Left renal pelvis (tissue), 4 donors: ENCODE data around the gene C22orf23. TPM values are rescaled to one million over a fixed set of nuclear protein-coding genes. Genes with fewer than 3 reads are reported as not detected.

ENCODE experiments used
- DNase-seq, 4 donors: peaks; one replicate each; pipeline ENCODE4 v3.0.0-alpha.2; 2013; ENCODE audit warnings: low read depth in 4 of 4, low spot score in 3 of 4
- polyA plus RNA-seq, 4 donors: library from polyadenylated mRNA; unstranded; fragments of 120-200 nt; gene quantifications; one replicate each; pipeline ENCODE4 v1.2.1, GENCODE V29; 2013; ENCODE audit not compliant: insufficient read length in 4 of 4

C22orf23 gene
- polyA plus RNA-seq, 4 donors: 4.2 to 7.0 (median 6.6) TPM

GRCh38 chr22:37929390-37929789 lies 24.0 kb downstream of the C22orf23 start:
- DNase-seq: no peak

DNA sequence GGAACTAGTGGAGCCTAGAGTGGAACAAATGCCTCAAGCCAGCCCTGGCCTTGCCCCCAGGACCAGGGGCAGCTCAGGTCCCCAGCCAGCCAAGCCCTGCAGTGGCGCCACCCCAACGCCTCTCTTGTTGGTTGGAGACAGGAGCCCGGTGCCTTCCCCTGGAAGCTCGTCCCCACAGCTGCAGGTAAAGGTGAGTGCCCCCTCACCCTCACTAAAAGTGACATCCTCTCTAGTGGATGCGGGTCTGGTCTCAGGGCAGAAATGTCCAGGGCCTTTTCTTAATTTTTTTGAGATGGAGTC lies 25.8 kb downstream of the C22orf23 start:
- no peak for DNase-seq

- DNase-seq: no peak
Measured at GRCh38 chr22:37926771-37927636, 26.4 kb downstream of the C22orf23 start.

DNA sequence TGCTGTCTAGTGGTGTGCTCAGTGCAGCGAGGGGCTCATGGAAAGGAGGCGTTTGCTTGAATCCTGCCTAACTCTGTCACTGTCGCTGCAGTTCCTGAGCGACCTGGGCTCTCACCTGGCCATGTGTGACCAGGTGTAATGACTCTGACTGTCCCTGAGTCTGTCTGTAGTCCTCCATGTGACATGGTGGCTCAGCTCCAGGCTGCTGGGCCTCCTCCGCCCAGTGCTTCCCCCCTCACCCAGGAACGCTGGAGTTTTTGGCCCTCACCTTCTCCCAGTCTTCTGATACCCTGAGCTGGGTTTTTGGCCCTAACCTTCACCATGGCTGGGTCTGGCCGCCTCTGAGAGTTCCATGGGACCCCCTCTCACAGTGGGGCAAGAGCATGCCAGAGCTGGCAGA lies 27.0 kb downstream of the C22orf23 start:
- DNase-seq: no peak

- no peak for DNase-seq
Measured at GRCh38 chr22:37925767-37926166, 27.6 kb downstream of the C22orf23 start.

GRCh38 chr22:37925330-37925729 lies 28.1 kb downstream of the C22orf23 start:
- no peak for DNase-seq

- no peak for DNase-seq
Measured at GRCh38 chr22:37924386-37925065, 28.9 kb downstream of the C22orf23 start.

DNA sequence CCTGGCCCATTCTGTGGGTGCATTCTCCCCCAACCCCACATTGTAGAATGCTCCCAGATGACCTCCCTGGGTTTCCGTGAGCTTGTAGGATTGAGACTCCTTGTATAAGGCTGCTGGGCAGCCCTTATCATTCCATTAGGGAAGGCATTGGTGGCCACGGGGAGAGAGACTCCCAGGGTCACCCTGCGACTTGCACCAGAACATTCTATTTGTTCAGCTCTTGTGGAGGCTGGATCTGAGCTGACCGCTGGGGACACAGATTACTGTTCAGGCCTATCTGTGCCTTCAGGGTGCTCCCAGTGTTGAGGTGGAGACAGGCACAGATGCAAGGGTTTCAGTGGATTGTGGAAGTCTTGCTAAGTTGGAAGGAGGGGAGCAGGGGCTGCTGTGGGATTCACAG lies 29.5 kb downstream of the C22orf23 start:
- no peak for DNase-seq

DNA sequence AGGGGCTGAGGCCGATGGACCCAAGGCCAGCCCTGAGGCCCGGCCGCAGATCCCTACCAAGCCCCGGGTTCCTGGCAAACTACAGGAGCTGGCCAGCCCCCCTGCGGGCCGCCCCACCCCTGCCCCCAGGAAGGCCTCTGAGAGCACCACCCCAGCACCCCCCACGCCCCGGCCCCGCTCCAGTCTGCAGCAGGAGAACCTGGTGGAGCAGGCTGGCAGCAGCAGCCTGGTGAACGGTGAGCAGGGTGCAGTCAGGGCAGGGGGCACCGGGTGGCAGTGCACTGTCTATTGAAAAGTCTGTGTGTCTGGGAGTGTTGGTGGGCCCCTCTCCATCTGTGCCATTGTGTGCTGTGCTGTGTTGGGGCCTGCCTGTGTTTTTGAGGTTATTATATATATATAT lies 31.2 kb downstream of the C22orf23 start:
- no peak for DNase-seq

GRCh38 chr22:37920126-37920525 lies 33.3 kb downstream of the C22orf23 start:
- no peak for DNase-seq

- DNase-seq: no peak
Measured at GRCh38 chr22:37918580-37919270, 34.7 kb downstream of the C22orf23 start.

- DNase-seq: no peak
Measured at GRCh38 chr22:37917874-37918548, 35.4 kb downstream of the C22orf23 start.

DNA sequence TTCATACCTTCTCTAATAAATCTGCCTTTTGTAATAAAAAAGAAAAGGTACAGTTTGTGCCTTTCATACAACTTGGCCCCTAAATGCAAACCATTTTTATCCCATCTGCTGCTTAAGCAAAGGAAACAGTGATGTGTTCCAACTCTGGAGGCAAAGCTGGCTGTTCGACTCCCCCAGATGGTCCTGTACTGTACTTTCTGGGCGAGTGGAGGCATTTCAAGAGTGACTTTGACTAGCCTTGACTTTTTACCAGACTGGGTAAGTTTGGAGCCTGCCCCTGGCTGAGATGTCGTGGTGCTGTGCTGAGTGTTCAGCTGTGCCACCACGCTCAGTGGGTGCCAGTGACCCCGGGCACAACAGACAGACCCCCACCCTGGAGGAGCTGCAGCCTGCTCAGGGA lies 37.1 kb downstream of the C22orf23 start:
- no peak for DNase-seq

- no peak for DNase-seq
Measured at GRCh38 chr22:37913233-37913721, 40.1 kb downstream of the C22orf23 start.

DNA sequence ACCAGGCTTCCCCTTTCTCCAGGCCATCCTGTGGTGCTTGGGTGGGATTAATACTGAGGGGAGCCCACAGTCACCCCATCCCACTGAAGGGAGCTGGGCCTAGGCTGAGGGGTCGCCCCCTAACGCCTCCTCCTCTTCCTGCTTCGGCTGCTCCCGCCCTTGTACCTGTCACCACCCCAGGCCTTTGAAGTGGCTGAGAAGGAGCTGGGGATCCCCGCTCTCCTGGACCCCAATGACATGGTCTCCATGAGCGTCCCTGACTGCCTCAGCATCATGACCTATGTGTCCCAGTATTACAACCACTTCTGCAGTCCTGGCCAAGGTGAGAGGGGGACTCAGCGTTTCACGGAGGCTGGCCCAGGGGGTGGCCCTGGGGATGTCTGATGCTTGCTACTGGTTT lies 41.2 kb downstream of the C22orf23 start:
- DNase-seq: no peak

- no peak for DNase-seq
Measured at GRCh38 chr22:37911697-37912096, 41.7 kb downstream of the C22orf23 start.

DNA sequence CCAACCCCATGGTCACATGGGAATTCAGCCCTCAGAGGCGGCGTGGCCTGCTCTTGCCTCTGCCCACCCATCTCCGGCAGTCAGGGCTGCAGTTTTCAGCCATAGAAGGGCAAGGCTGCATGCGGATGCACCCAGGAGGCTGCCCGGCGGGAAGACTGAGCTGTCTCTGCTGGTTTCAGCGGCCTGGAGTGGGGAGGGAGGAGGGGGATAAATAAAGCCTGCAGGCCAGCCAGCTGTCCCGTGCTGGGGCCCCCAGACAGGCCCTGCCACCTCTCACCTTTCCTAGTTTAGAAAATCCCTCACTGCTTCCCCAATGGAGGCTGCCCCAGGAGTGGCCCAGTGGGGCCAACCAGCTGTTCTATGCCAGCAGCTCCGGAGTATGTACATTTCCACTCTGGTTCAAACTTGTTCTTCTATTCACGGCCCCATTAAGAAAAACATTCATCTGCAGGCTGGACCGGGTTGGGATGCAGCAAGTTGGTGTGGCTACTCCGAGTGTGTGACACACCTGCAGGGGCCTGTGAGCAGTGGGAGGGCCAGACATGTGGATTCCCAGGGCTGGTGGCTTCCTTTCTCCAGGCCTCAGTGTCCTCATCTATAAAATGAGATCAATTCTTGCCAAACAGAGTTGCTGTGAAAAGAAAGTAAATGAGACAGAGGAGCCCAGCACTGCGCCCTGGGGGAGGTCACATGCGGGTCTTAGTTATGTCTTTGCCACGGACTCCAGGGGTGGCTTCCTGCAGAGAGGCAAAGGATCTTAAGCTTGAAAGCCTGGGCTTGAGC lies 42.3 kb downstream of the C22orf23 start:
- DNase-seq: no peak

GRCh38 chr22:37909766-37910165 lies 43.6 kb downstream of the C22orf23 start:
- no peak for DNase-seq

- DNase-seq: no peak
Measured at GRCh38 chr22:37907036-37907954, 46.1 kb downstream of the C22orf23 start.
